Measurements from ENCODE around the gene SPG7.
"Not testable (repeated sequence)": the region's sequence is repeated elsewhere in the genome, so short reads cannot be mapped to it uniquely, and the experiment has no call there.

Gene SPG7

GRCh38 chr16:89583197-89583894 lies 75.1 kb downstream of the SPG7 start:
- Histone ChIP-seq H3K4me1 (ENCODE audit: insufficient read depth, insufficient read length) (peaks cover 3% of the 10 kb centered on the region), H3K9ac (ENCODE audit: insufficient read length, low read depth) (no peak overlapping the region), H3K27me3 (ENCODE audit: insufficient read depth, insufficient read length) (no peaks in the 10 kb centered on the region), H3K36me3 (ENCODE audit: insufficient read depth, insufficient read length, low read length) (peaks cover 80% of the 10 kb centered on the region), H3K4me3 (ENCODE audit: insufficient read length, low read depth) (no peak overlapping the region), H3K9me3 (ENCODE audit: insufficient read depth, low read length) (peaks cover 17% of the 10 kb centered on the region; the same call in 1 of the 2 replicates)
- no peak for DNase-seq (ENCODE audit: low read depth, low spot score)
- TF ChIP-seq ZNF274 (IDR thresholded peaks at IDR 0.05; ENCODE audit: low read depth, low read length) (no peak), SUZ12 (IDR thresholded peaks at IDR 0.05; ENCODE audit: extremely low read depth, insufficient read depth, insufficient read length) (no peak), YY1 (IDR thresholded peaks at IDR 0.05; ENCODE audit: insufficient read depth, insufficient read length) (no peak)

- Histone ChIP-seq H3K9me3 (ENCODE audit: insufficient read depth, low read length) (peaks cover 24% of the 10 kb centered on the region; the same call in 1 of the 2 replicates), H3K36me3 (ENCODE audit: insufficient read depth, insufficient read length, low read length) (peaks cover 78% of the 10 kb centered on the region)
Observed at GRCh38 chr16:89583895-89584644, 75.9 kb downstream of the SPG7 start.

GRCh38 chr16:89584768-89585549 lies 76.8 kb downstream of the SPG7 start:
- Histone ChIP-seq H3K36me3 (ENCODE audit: insufficient read depth, insufficient read length, low read length) (peaks cover 81% of the 10 kb centered on the region), H3K4me1 (ENCODE audit: insufficient read depth, insufficient read length) (peaks cover 3% of the 10 kb centered on the region), H3K4me3 (ENCODE audit: insufficient read length, low read depth) (no peak overlapping the region), H3K27me3 (ENCODE audit: insufficient read depth, insufficient read length) (no peaks in the 10 kb centered on the region), H3K9me3 (ENCODE audit: insufficient read depth, low read length) (peaks cover 33% of the 10 kb centered on the region; the same call in 1 of the 2 replicates), H3K9ac (ENCODE audit: insufficient read length, low read depth) (no peak overlapping the region)
- no peak for DNase-seq (ENCODE audit: low read depth, low spot score)
- no peak for TF ChIP-seq ZNF274 (IDR thresholded peaks at IDR 0.05; ENCODE audit: low read depth, low read length)
- TF ChIP-seq SUZ12 (IDR thresholded peaks at IDR 0.05; ENCODE audit: extremely low read depth, insufficient read depth, insufficient read length) = no peak
- TF ChIP-seq YY1 (IDR thresholded peaks at IDR 0.05; ENCODE audit: insufficient read depth, insufficient read length) = no peak

More at GRCh38 chr16:89583895-89584644, 75.9 kb downstream of the SPG7 start:
- no peak for DNase-seq (ENCODE audit: low read depth, low spot score)
- H3K27me3 ChIP-seq (ENCODE audit: insufficient read depth, insufficient read length) = no peaks in the 10 kb centered on the region
- TF ChIP-seq SUZ12 (IDR thresholded peaks at IDR 0.05; ENCODE audit: extremely low read depth, insufficient read depth, insufficient read length) = no peak
- TF ChIP-seq ZNF274 (IDR thresholded peaks at IDR 0.05; ENCODE audit: low read depth, low read length) = no peak
- TF ChIP-seq YY1 (IDR thresholded peaks at IDR 0.05; ENCODE audit: insufficient read depth, insufficient read length) = no peak
- H3K4me1 ChIP-seq (ENCODE audit: insufficient read depth, insufficient read length) = peaks cover 3% of the 10 kb centered on the region
- H3K4me3 ChIP-seq (ENCODE audit: insufficient read length, low read depth) = no peak overlapping the region
- H3K9ac ChIP-seq (ENCODE audit: insufficient read length, low read depth) = no peak overlapping the region

- DNase-seq (ENCODE audit: low read depth, low spot score) = no peak
- H3K36me3 ChIP-seq (ENCODE audit: insufficient read depth, insufficient read length, low read length) = peaks cover 79% of the 10 kb centered on the region
- H3K9ac ChIP-seq (ENCODE audit: insufficient read length, low read depth) = no peak overlapping the region
- H3K4me3 ChIP-seq (ENCODE audit: insufficient read length, low read depth) = no peak overlapping the region
- peaks cover 34% of the 10 kb centered on the region; the same call in 1 of the 2 replicates for H3K9me3 ChIP-seq (ENCODE audit: insufficient read depth, low read length)
- TF ChIP-seq SUZ12 (IDR thresholded peaks at IDR 0.05; ENCODE audit: extremely low read depth, insufficient read depth, insufficient read length) = no peak
- no peak for TF ChIP-seq YY1 (IDR thresholded peaks at IDR 0.05; ENCODE audit: insufficient read depth, insufficient read length)
- no peak for TF ChIP-seq ZNF274 (IDR thresholded peaks at IDR 0.05; ENCODE audit: low read depth, low read length)
- no peaks in the 10 kb centered on the region for H3K4me1 ChIP-seq (ENCODE audit: insufficient read depth, insufficient read length)
- H3K27me3 ChIP-seq (ENCODE audit: insufficient read depth, insufficient read length) = no peaks in the 10 kb centered on the region
Observed at GRCh38 chr16:89586218-89586617, 78.0 kb downstream of the SPG7 start.

GRCh38 chr16:89586853-89587252 lies 78.7 kb downstream of the SPG7 start:
- Histone ChIP-seq H3K4me1 (ENCODE audit: insufficient read depth, insufficient read length) (no peaks in the 10 kb centered on the region), H3K27me3 (ENCODE audit: insufficient read depth, insufficient read length) (no peaks in the 10 kb centered on the region), H3K36me3 (ENCODE audit: insufficient read depth, insufficient read length, low read length) (peaks cover 78% of the 10 kb centered on the region), H3K9ac (ENCODE audit: insufficient read length, low read depth) (no peak overlapping the region), H3K9me3 (ENCODE audit: insufficient read depth, low read length) (peaks cover 34% of the 10 kb centered on the region; the same call in 1 of the 2 replicates), H3K4me3 (ENCODE audit: insufficient read length, low read depth) (no peak overlapping the region)
- DNase-seq (ENCODE audit: low read depth, low spot score) = no peak
- TF ChIP-seq ZNF274 (IDR thresholded peaks at IDR 0.05; ENCODE audit: low read depth, low read length) = no peak
- no peak for TF ChIP-seq SUZ12 (IDR thresholded peaks at IDR 0.05; ENCODE audit: extremely low read depth, insufficient read depth, insufficient read length)
- no peak for TF ChIP-seq YY1 (IDR thresholded peaks at IDR 0.05; ENCODE audit: insufficient read depth, insufficient read length)

GRCh38 chr16:89587676-89588075 lies 79.5 kb downstream of the SPG7 start:
- Histone ChIP-seq H3K9me3 (ENCODE audit: insufficient read depth, low read length) (peaks cover 34% of the 10 kb centered on the region; the same call in 1 of the 2 replicates), H3K36me3 (ENCODE audit: insufficient read depth, insufficient read length, low read length) (peaks cover 69% of the 10 kb centered on the region)
- not testable (repeated sequence) for H3K27me3 ChIP-seq (ENCODE audit: insufficient read depth, insufficient read length); H3K9ac ChIP-seq (ENCODE audit: insufficient read length, low read depth); H3K4me1 ChIP-seq (ENCODE audit: insufficient read depth, insufficient read length); H3K4me3 ChIP-seq (ENCODE audit: insufficient read length, low read depth); DNase-seq (ENCODE audit: low read depth, low spot score)

Data from NT2/D1 (cell line).